ENCODE data around the gene SCN2A.

Gene SCN2A

GRCh38 chr2:165436559-165436958 lies 197.3 kb downstream of the SCN2A start:
- DNase-seq (ENCODE audit: low read depth) = no peak
- H3K4me3 ChIP-seq (replicated peaks; ENCODE audit: low read depth, low read length) = no peak overlapping the region
- TF ChIP-seq, protein P1, sequence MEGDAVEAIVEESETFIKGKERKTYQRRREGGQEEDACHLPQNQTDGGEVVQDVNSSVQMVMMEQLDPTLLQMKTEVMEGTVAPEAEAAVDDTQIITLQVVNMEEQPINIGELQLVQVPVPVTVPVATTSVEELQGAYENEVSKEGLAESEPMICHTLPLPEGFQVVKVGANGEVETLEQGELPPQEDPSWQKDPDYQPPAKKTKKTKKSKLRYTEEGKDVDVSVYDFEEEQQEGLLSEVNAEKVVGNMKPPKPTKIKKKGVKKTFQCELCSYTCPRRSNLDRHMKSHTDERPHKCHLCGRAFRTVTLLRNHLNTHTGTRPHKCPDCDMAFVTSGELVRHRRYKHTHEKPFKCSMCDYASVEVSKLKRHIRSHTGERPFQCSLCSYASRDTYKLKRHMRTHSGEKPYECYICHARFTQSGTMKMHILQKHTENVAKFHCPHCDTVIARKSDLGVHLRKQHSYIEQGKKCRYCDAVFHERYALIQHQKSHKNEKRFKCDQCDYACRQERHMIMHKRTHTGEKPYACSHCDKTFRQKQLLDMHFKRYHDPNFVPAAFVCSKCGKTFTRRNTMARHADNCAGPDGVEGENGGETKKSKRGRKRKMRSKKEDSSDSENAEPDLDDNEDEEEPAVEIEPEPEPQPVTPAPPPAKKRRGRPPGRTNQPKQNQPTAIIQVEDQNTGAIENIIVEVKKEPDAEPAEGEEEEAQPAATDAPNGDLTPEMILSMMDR (IDR thresholded peaks at IDR 0.05; ENCODE audit: low read length, missing control alignments) = no peak

GRCh38 chr2:165440367-165440766 lies 201.2 kb downstream of the SCN2A start:
- H3K4me3 ChIP-seq (replicated peaks; ENCODE audit: low read depth, low read length) = no peak overlapping the region
- DNase-seq (ENCODE audit: low read depth) = peak; percentile 77
- TF ChIP-seq, protein P1 (IDR thresholded peaks at IDR 0.05; ENCODE audit: low read length, missing control alignments) = no peak

Data from fibroblast of pulmonary artery (primary cell).